GM12878 (cell line): ENCODE data around the gene METAP1D. TPM values are rescaled to one million over a fixed set of nuclear protein-coding genes. Genes with fewer than 3 reads are reported as not detected.
A peak's percentile ranks its signal among the peaks of the same experiment; 100 is the strongest.

Experiments
- ATAC-seq: fragments of 200-7000 bp; cut with Tn5 transposase; 3 replicates; pipeline ENCODE4 v1.9.1; 2020; ENCODE audit warnings: mild to moderate bottlenecking, moderate library complexity
- BruUV-seq: library from RNA; stranded (reverse); fragments of 400-500 nt; replicated peaks from 2 replicates; lab custom pipeline; 2021; lab: Mats Ljungman, UMichigan
- CTCF ChIA-PET: fragments of 300-600 bp; sonication (Branson Sonifier 250); formaldehyde crosslinking; extraction: SDS; loops from one replicate; lab custom pipeline; 2021; ENCODE audit warnings: inconsistent platforms; lab: Yijun Ruan, JAX
- POLR2A ChIA-PET: fragments of 350-600 bp; formaldehyde crosslinking; extraction: SDS; loops from one replicate; lab custom pipeline; 2021; ENCODE audit warnings: inconsistent platforms; lab: Charles Lee
- RAD21 ChIA-PET: fragments of 300-600 bp; sonication (Branson Sonifier 250); formaldehyde crosslinking; loops from one replicate; lab custom pipeline; 2023; ENCODE audit warnings: antibody characterized with exemption; ENCODE audit not compliant: unreplicated experiment; lab: Charles Lee
- SMC1A ChIA-PET: fragments of 300-600 bp; sonication (Branson Sonifier 250); formaldehyde crosslinking; loops from one replicate; lab custom pipeline; 2023; ENCODE audit not compliant: unreplicated experiment, uncharacterized antibody; lab: Charles Lee
- DNase-seq: peaks from one replicate; pipeline ENCODE4 v3.0.0-alpha.2; 2011; ENCODE audit warnings: low read depth, low spot score
- FAIRE-seq: peaks from 3 replicates; lab custom pipeline; 2011; peaks lifted over from hg19 to GRCh38; lab: Jason Lieb, UNC
- H2AFZ ChIP-seq: 2 replicates; pipeline ENCODE4 v1.6.0; 2011; ENCODE audit warnings: low read depth, low read length, control low read depth; ENCODE audit not compliant: control insufficient read depth
- H3K27ac ChIP-seq: 2 replicates; pipeline ENCODE4 v1.5.1; 2011; ENCODE audit warnings: control low read depth; ENCODE audit not compliant: control insufficient read depth, insufficient read depth
- H3K27me3 ChIP-seq, 2 experiments: replicated peaks in 1 of 2; 2 replicates each; pipeline versions ENCODE4 v1.6.0 to v1.6.1; 2011; ENCODE audit warnings: low read length in 1 of 2; ENCODE audit not compliant: control insufficient read depth in 2 of 2, insufficient read depth in 2 of 2
- H3K36me3 ChIP-seq, 2 experiments: 2 replicates each; pipeline ENCODE4 v1.5.1; 2011; ENCODE audit warnings: low read length in 1 of 2; ENCODE audit not compliant: control insufficient read depth in 2 of 2, insufficient read depth in 2 of 2
- H3K4me1 ChIP-seq: 2 replicates; pipeline ENCODE4 v1.6.1; 2011; ENCODE audit warnings: mild to moderate bottlenecking, low read length, moderate library complexity, mixed read lengths; ENCODE audit not compliant: control insufficient read depth, insufficient read depth
- H3K4me2 ChIP-seq: 2 replicates; pipeline ENCODE4 v1.6.0; 2011; ENCODE audit warnings: control low read depth; ENCODE audit not compliant: control insufficient read depth, insufficient read depth
- H3K4me3 ChIP-seq: fragments of 200-600 bp; sonication (generic); 2 replicates; pipeline ENCODE4 v1.5.1; 2016
- H3K79me2 ChIP-seq: 2 replicates; pipeline ENCODE4 v1.6.0; 2011; ENCODE audit warnings: low read length; ENCODE audit not compliant: control insufficient read depth, insufficient read depth
- H3K9ac ChIP-seq: 2 replicates; pipeline ENCODE4 v1.8.0; 2011; ENCODE audit warnings: low read length, control low read depth, mixed read lengths; ENCODE audit not compliant: control insufficient read depth, insufficient read depth
- H3K9me3 ChIP-seq: replicated peaks from 3 replicates; pipeline ENCODE4 v1.5.1; 2011; ENCODE audit warnings: mild to moderate bottlenecking, low read length; ENCODE audit not compliant: control insufficient read depth, insufficient read depth
- H4K20me1 ChIP-seq: 2 replicates; pipeline ENCODE4 v1.6.0; 2011; ENCODE audit not compliant: control insufficient read depth, insufficient read depth
- BHLHE40 ChIP-seq, 2 experiments: fragments of 450-650 bp in 1 of 2; IDR thresholded peaks; 2 replicates each; pipeline ENCODE4 v1.6.1; 2011 to 2017; ENCODE audit warnings: low read depth in 2 of 2, borderline replicate concordance in 1 of 2, improper control_type of control experiment in 1 of 2, low read length in 1 of 2, mild to moderate bottlenecking in 1 of 2
- CBX3 ChIP-seq: fragments of 200-600 bp; sonication (generic); IDR thresholded peaks from 2 replicates; pipeline ENCODE4 v1.6.1; 2016; ENCODE audit warnings: low read depth, borderline replicate concordance
- FOXK2 ChIP-seq: fragments of 450-650 bp; IDR thresholded peaks from 2 replicates; pipeline ENCODE4 v1.6.1; 2017; ENCODE audit warnings: mild to moderate bottlenecking, moderate library complexity
- HDAC2 ChIP-seq: fragments of 200-600 bp; sonication (generic); IDR thresholded peaks from 2 replicates; pipeline ENCODE4 v1.6.1; 2017
- IKZF1 ChIP-seq: fragments of 450-650 bp; conservative IDR thresholded peaks from 2 replicates; pipeline ENCODE4 v1.6.1; 2017; ENCODE audit warnings: antibody characterized with exemption, mild to moderate bottlenecking
- NFYA ChIP-seq: IDR thresholded peaks from 2 replicates; pipeline ENCODE4 v1.6.1; 2011; ENCODE audit warnings: low read depth, mild to moderate bottlenecking, low read length, improper control_type of control experiment, borderline replicate concordance
- PAX5 ChIP-seq: IDR thresholded peaks from 2 replicates; pipeline ENCODE4 v1.6.1; 2011; ENCODE audit warnings: low read depth, low read length, borderline replicate concordance
- POU2F2 ChIP-seq: IDR thresholded peaks from 3 replicates; pipeline ENCODE4 v1.6.1; 2011; ENCODE audit warnings: low read depth, mild to moderate bottlenecking, low read length, borderline replicate concordance
- SUPT20H ChIP-seq: IDR thresholded peaks from 2 replicates; pipeline ENCODE4 v1.6.1; 2011; ENCODE audit warnings: low read depth, mild to moderate bottlenecking, low read length, moderate library complexity, borderline replicate concordance; ENCODE audit not compliant: control insufficient read depth
- ZNF622 ChIP-seq: fragments of 450-650 bp; IDR thresholded peaks from 2 replicates; pipeline ENCODE4 v1.6.1; 2017; ENCODE audit warnings: mild to moderate bottlenecking, inconsistent platforms
- ZSCAN29 ChIP-seq: fragments of 450-650 bp; IDR thresholded peaks from 2 replicates; pipeline ENCODE4 v1.6.1; 2017; ENCODE audit warnings: mild to moderate bottlenecking, moderate library complexity
- WGBS: methylation state at CpG from one replicate; pipeline ENCODE4 v1.1.6; 2016; ENCODE audit warnings: low lambda C conversion rate; ENCODE audit not compliant: insufficient replicate concordance, insufficient coverage; ENCODE audit errors: missing lambda C conversion rate; 5-methylcytosine and 5-hydroxymethylcytosine counted together
- in situ Hi-C: fragments of 300-500 bp; cut with MboI; formaldehyde crosslinking; loops from 9 replicates; pipeline ENCODE4 v1.14.3; 2018; ENCODE audit warnings: mixed read lengths
- intact Hi-C: fragments of 100-400 bp; cut with micrococcal nuclease; formaldehyde crosslinking; loops from one replicate; pipeline ENCODE4 v1.14.2; 2022; ENCODE audit not compliant: unreplicated experiment
- polyA plus RNA-seq, 11 experiments: library from polyadenylated mRNA; depleted of rRNA in 4 of 11; unstranded in 6 of 11; stranded (reverse) in 5 of 11; fragments of >200 nt; fragmentation: Nextera tagmentation in 4 of 11; fragmentation: Illumina TruSeq in 1 of 11; extraction: Ambion mirVana in 4 of 11; extraction: Trizol in 1 of 11; gene quantifications; 1 replicate in 1 of 11; 2 replicates in 10 of 11; pipeline versions ENCODE4 v1.2.1 to v1.2.3, GENCODE V29; 2011 to 2016; ENCODE audit warnings: inconsistent platforms in 2 of 11, missing spikeins in 2 of 11, low read depth in 1 of 11
- total RNA-seq, 4 experiments: library from RNA; depleted of rRNA in 3 of 4; stranded (reverse); fragments of >200 nt in 3 of 4; fragmentation: Illumina TruSeq in 1 of 4; extraction: Trizol in 1 of 4; gene quantifications; 2 replicates each; pipeline versions ENCODE4 v1.2.1 to v1.2.3, GENCODE V29; 2013 to 2021

The METAP1D gene
- total and polyA plus RNA-seq, 10 of the 15 experiments (the other 5 are each of a cell fraction or from before 2014, with no cell fraction given) = 4.5 to 12.1 (median 7.8) TPM

DNA sequence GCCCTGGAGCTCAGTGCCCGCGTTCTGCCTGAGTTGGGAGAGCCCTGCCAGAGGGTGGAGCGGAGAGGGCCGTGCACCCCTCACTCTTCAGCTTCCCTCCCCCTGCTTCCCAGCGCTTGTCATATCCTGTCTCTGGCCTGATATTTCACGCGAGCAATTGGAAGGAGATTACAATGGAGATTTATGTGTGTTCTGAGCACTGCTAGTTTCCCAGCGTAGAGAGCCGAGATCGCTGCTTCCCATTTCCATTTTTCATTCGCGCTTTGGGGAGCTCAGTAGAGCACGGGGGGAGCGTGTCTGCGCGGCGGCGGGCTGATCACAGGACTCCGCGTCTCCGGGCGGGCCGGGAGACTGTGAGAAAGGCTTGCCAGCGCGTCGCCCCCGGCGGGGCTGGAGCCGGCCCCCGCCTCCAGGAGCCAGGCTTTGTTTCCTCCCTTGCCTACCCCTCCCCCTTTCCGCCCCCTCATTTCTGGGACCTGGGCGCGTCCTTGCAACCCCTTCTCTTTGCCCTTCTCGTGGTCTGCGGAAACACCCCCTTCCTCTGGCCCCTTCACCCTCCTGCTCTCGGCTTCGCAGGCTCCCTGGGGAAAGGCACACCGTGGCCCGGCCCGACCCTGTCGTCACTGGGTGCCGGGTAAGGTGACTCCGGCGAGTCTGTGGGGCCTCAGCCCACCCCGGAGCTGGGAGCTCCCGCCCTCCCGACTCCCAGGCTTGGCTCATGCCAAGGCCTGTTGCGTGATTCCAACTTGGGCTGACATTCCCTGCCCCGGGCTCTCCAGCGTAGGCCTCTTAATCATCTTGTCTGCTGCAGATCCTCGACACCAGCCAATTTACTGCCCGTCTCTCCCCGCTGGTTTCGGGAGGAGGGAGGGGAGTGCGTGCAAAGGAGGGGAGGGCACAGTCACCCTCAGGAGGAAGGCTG, 97.1 kb downstream of the METAP1D start:
- peak overlapping the region; percentile 30; the same call in 1 of the 2 replicates for H3K4me2 ChIP-seq
- ATAC-seq (no peak), DNase-seq (no peak), FAIRE-seq (no peak)
- no peak overlapping the region for H3K4me3 ChIP-seq
- in situ Hi-C loops = no loop called here
- no peak overlapping the region for H3K9ac ChIP-seq
- H3K9me3 ChIP-seq = no peaks in the 10 kb centered on the region
- intact Hi-C loops = no loop called here
- no TSS peak for BruUV-seq
- H3K27ac ChIP-seq = no peak overlapping the region
- peaks cover 2% of the 10 kb centered on the region; the same call in 1 of the 2 replicates for H4K20me1 ChIP-seq
- ChIA-PET CTCF (no interaction called here), POLR2A (interaction anchor here (0.6 kb wide), 1 partner anchor 90 kb away, joined by 4 read pairs; no protein-coding TSS in a partner anchor), RAD21 (no interaction called here), SMC1A (interaction anchor here (0.9 kb wide), 1 partner anchor 237 kb away, joined by 3 read pairs; no protein-coding TSS in a partner anchor)
- 18% methylated on average over 45 of the region's 55 CpGs for WGBS
- H3K27me3 ChIP-seq = peaks cover 36 to 61% of the 10 kb centered on the region in 2 experiments
- H2AFZ ChIP-seq = no peak overlapping the region
- H3K36me3 ChIP-seq = no peaks in the 10 kb centered on the region
- peaks cover 28% of the 10 kb centered on the region for H3K4me1 ChIP-seq
- TF ChIP-seq ZSCAN29 (no peak), IKZF1 (no peak), BHLHE40 (IDR thresholded peaks at IDR 0.05; ENCODE audit: borderline replicate concordance in 1 of 2, low read depth in 2 of 2, low read length in 1 of 2) (no peak)
- no peaks in the 10 kb centered on the region for H3K79me2 ChIP-seq

DNA sequence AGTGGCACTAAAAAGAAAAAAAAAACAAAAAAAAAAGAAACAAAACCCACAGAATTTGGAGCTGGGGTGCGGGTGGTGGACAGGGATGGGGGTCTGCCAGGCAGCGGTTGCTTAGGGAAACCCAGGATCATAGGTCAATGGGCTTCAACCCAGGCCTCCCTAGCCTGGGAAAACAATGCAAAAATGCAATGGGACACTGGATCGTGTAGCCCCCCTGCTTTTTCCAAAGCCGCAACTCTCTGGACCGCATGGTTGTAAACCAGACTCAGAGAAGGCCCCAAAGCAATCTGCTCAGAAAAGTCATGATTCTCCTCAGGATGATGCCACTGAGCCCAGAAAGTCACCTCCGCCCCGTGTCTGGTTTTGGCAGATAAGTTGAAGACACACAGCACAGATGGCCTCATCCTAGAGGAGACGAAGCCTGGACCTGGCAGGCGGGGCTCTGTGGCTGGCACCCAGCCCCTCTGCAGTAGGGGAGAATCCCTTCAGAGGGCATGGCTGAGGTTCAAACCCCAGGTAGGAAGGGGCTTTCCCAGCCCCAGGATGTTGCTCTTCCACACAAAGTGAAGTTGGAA, 97.9 kb downstream of the METAP1D start:
- Histone ChIP-seq H2AFZ (no peak overlapping the region), H3K9me3 (no peaks in the 10 kb centered on the region), H3K27me3 (peaks cover 35 to 56% of the 10 kb centered on the region in 2 experiments), H3K4me1 (peaks cover 31% of the 10 kb centered on the region), H4K20me1 (peaks cover 2% of the 10 kb centered on the region; the same call in 1 of the 2 replicates), H3K79me2 (no peaks in the 10 kb centered on the region), H3K9ac (no peak overlapping the region), H3K4me3 (no peak overlapping the region), H3K4me2 (no peak overlapping the region), H3K27ac (no peak overlapping the region), H3K36me3 (no peaks in the 10 kb centered on the region)
- TF ChIP-seq ZNF622 (no peak), ZSCAN29 (no peak), CBX3 (no peak), SUPT20H (no peak), POU2F2 (no peak), PAX5 (no peak), FOXK2 (no peak), NFYA (no peak), HDAC2 (no peak)
- FAIRE-seq (no peak), ATAC-seq (no peak), DNase-seq (no peak)
- in situ Hi-C loops (no loop called here), intact Hi-C loops (no loop called here)
- no TSS peak for BruUV-seq
- CTCF ChIA-PET = no interaction called here
- RAD21 ChIA-PET = no interaction called here
- SMC1A ChIA-PET = interaction anchor here (0.6 kb wide), 1 partner anchor 235 kb away, joined by 3 read pairs; no protein-coding TSS in a partner anchor
- POLR2A ChIA-PET = interaction anchor here (0.6 kb wide), 1 partner anchor 91 kb away, joined by 4 read pairs; no protein-coding TSS in a partner anchor
- WGBS = 63% methylated on average over 9 of the region's 9 CpGs
